GM23248 (cell line): ENCODE data around the gene CCDC187. TPM values are rescaled to one million over a fixed set of nuclear protein-coding genes. Genes with fewer than 3 reads are reported as not detected.

Experiments used
- DNase-seq: peaks from one replicate; pipeline ENCODE4 v3.0.0-alpha.2; 2015
- H2AFZ ChIP-seq: fragments of 200-600 bp; sonication (generic); 2 replicates; pipeline ENCODE4 v1.6.1; 2016; ENCODE audit warnings: antibody characterized with exemption
- H3F3A ChIP-seq: fragments of 200-600 bp; sonication (generic); 2 replicates; pipeline ENCODE4 v1.6.1; 2016; ENCODE audit warnings: mild to moderate bottlenecking, antibody characterized with exemption, mixed run types; ENCODE audit not compliant: insufficient read depth
- H3K27ac ChIP-seq: fragments of 200-600 bp; sonication (generic); 2 replicates; pipeline ENCODE4 v1.5.1; 2016; ENCODE audit warnings: mild to moderate bottlenecking
- H3K27me3 ChIP-seq: fragments of 200-600 bp; sonication (generic); replicated peaks from 2 replicates; pipeline ENCODE4 v1.6.1; 2016; ENCODE audit warnings: mild to moderate bottlenecking; ENCODE audit not compliant: insufficient read depth
- H3K36me3 ChIP-seq: fragments of 200-600 bp; sonication (generic); 2 replicates; pipeline ENCODE4 v1.6.1; 2016; ENCODE audit warnings: low read depth, mild to moderate bottlenecking
- H3K4me1 ChIP-seq: fragments of 200-600 bp; sonication (generic); 2 replicates; pipeline ENCODE4 v1.6.1; 2016; ENCODE audit warnings: mild to moderate bottlenecking; ENCODE audit not compliant: insufficient read depth
- H3K4me2 ChIP-seq: fragments of 200-600 bp; sonication (generic); one replicate; pipeline ENCODE4 v1.6.1; 2016; ENCODE audit warnings: mild to moderate bottlenecking; ENCODE audit not compliant: unreplicated experiment
- H3K4me3 ChIP-seq: fragments of 200-600 bp; sonication (generic); 2 replicates; pipeline ENCODE4 v1.5.1; 2016; ENCODE audit warnings: mild to moderate bottlenecking
- H3K79me2 ChIP-seq: fragments of 200-600 bp; sonication (generic); 2 replicates; pipeline ENCODE4 v1.6.1; 2016; ENCODE audit warnings: mild to moderate bottlenecking; ENCODE audit not compliant: insufficient read depth
- H3K9ac ChIP-seq: fragments of 200-600 bp; sonication (generic); 2 replicates; pipeline ENCODE4 v1.6.1; 2016; ENCODE audit warnings: mild to moderate bottlenecking
- H3K9me2 ChIP-seq: fragments of 200-600 bp; sonication (generic); 2 replicates; pipeline ENCODE4 v1.6.1; 2016; ENCODE audit warnings: mixed run types, mild to moderate bottlenecking, moderate library complexity; ENCODE audit not compliant: insufficient read depth
- H3K9me3 ChIP-seq: fragments of 200-600 bp; sonication (generic); one replicate; pipeline ENCODE4 v1.6.1; 2017; ENCODE audit warnings: low read depth
- H4K20me1 ChIP-seq: fragments of 200-600 bp; sonication (generic); 2 replicates; pipeline ENCODE4 v1.6.0; 2016; ENCODE audit not compliant: insufficient read depth
- EZH2 ChIP-seq: fragments of 200-600 bp; sonication (generic); IDR thresholded peaks from 2 replicates; pipeline ENCODE4 v1.6.1; 2018; ENCODE audit warnings: antibody characterized with exemption, mild to moderate bottlenecking; ENCODE audit not compliant: insufficient read depth, poor library complexity, severe bottlenecking
- EZH2phosphoT487 ChIP-seq: fragments of 200-600 bp; sonication (generic); IDR thresholded peaks from 2 replicates; pipeline ENCODE4 v1.6.1; 2018; ENCODE audit warnings: antibody characterized with exemption, moderate library complexity, mild to moderate bottlenecking, low read depth; ENCODE audit not compliant: insufficient read depth
- WGBS, 2 experiments: methylation state at CpG; one replicate each; pipeline ENCODE4 v1.1.6; 2015 to 2017; ENCODE audit warnings: low lambda C conversion rate in 2 of 2, low coverage in 1 of 2; ENCODE audit errors: missing lambda C conversion rate in 2 of 2; 5-methylcytosine and 5-hydroxymethylcytosine counted together
- in situ Hi-C: fragments of 300-500 bp; cut with MboI; formaldehyde crosslinking; loops from 2 replicates; pipeline ENCODE4 v1.15.0; 2020
- polyA plus RNA-seq: library from polyadenylated mRNA; unstranded; fragments of >200 nt; fragmentation: Nextera tagmentation; extraction: Ambion mirVana; gene quantifications from 2 replicates; pipeline ENCODE4 v1.2.1, GENCODE V29; 2016
- total RNA-seq: library from RNA; depleted of rRNA; stranded (reverse); fragments of >200 nt; shearing (Covaris generic); gene quantifications from 2 replicates; pipeline ENCODE4 v1.2.3, GENCODE V29; 2014

Gene CCDC187
- total and polyA plus RNA-seq, 2 experiments from 2014 or later = not detected

DNA sequence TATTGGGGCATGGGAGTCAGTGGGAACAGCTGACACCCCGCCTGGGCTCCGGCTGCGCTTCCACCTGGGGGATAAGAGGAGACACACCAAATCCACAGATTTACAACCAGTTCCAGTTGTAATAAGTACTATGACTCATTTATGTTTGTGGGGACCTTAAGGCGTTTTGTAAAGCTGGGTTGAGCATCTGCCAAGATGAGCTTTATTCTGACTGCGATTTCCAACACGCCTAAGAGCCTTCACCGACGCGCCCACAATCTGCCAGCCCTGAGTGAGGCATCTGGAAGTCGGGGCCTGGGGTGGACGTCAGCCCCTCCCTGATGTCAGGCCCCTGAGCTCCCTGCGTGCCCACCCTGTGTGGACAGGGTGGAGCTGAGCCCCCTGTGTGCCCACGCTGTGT, 84.6 kb downstream of the CCDC187 start:
- Histone ChIP-seq H3K79me2 (no peaks in the 10 kb centered on the region), H3K27me3 (no peaks in the 10 kb centered on the region), H3K4me2 (no peak overlapping the region), H2AFZ (no peak overlapping the region), H3K27ac (no peak overlapping the region), H3K9me2 (no peaks in the 10 kb centered on the region), H3K4me1 (no peaks in the 10 kb centered on the region), H4K20me1 (no peaks in the 10 kb centered on the region), H3K4me3 (no peak overlapping the region), H3K9ac (no peak overlapping the region), H3K36me3 (peaks cover 6% of the 10 kb centered on the region; the same call in 1 of the 2 replicates), H3K9me3 (no peaks in the 10 kb centered on the region), H3F3A (no peaks in the 10 kb centered on the region)
- in situ Hi-C loops = no loop called here
- WGBS, 2 experiments = 91 to 96% methylated on average over 13 of the region's 13 CpGs
- DNase-seq = no peak
- no peak for TF ChIP-seq EZH2phosphoT487
- no peak for TF ChIP-seq EZH2

DNA sequence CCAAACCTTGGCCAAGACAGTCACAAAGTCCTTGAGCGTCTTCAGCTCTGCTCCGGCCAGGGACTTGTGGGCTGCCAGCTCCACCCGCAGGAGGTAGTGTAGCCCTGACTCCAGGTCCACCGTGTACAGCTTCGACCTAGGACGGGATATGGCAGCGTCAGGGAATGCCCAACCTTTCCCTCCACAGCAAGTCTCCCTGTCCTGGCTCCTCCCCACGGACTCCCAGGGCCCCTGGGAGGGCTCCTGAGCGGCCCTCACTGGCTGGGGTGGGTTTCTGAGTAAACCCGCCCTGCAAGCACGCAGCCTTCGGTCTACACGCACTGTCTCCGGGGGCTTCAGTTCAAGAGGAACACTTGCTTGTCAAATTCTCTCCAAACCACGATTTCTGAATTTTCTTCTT, 85.2 kb downstream of the CCDC187 start:
- H3K4me2 ChIP-seq = no peak overlapping the region
- H2AFZ ChIP-seq = no peak overlapping the region
- no peaks in the 10 kb centered on the region for H3K4me1 ChIP-seq
- no peak overlapping the region for H3K9ac ChIP-seq
- no peak overlapping the region for H3K27ac ChIP-seq
- no peaks in the 10 kb centered on the region for H3K79me2 ChIP-seq
- no peak overlapping the region for H3K4me3 ChIP-seq
- no peaks in the 10 kb centered on the region for H4K20me1 ChIP-seq
- TF ChIP-seq EZH2 = no peak
- no peak for TF ChIP-seq EZH2phosphoT487
- 92 to 95% methylated on average over 15 of the region's 15 CpGs for WGBS, 2 experiments
- in situ Hi-C loops = no loop called here
- H3K9me2 ChIP-seq = no peaks in the 10 kb centered on the region
- no peaks in the 10 kb centered on the region for H3K9me3 ChIP-seq
- no peaks in the 10 kb centered on the region for H3F3A ChIP-seq
- peaks cover 12% of the 10 kb centered on the region; the same call in 1 of the 2 replicates for H3K36me3 ChIP-seq
- no peaks in the 10 kb centered on the region for H3K27me3 ChIP-seq
- DNase-seq = no peak

DNA sequence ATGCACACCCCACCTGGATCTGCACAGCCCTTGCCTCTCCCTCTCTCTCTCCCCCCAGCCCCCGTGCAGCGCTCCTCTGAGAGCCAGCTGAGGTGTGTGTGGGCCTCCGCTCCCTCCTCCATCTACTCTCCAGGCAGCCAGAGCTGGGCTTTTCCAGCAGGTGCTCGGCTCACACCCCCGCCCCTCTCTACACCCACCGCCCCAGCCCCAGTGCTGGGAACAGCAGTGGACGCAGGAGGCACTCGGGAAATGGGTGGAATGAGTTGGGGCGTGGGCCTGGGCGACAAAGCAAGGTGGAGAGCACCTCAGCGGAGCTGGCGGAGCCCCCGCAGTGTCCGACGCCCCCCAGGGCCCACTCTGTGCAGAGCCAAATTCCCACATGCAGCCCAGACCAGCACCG, 85.6 kb downstream of the CCDC187 start:
- H3K9me2 ChIP-seq = no peaks in the 10 kb centered on the region
- no peak for DNase-seq
- H3K9ac ChIP-seq = no peak overlapping the region
- H3K27ac ChIP-seq = no peak overlapping the region
- 92% methylated on average over 16 of the region's 16 CpGs for WGBS, 2 experiments
- no peaks in the 10 kb centered on the region for H3K27me3 ChIP-seq
- peaks cover 14% of the 10 kb centered on the region; the same call in 1 of the 2 replicates for H3K36me3 ChIP-seq
- no peaks in the 10 kb centered on the region for H3K9me3 ChIP-seq
- no peak overlapping the region for H3K4me2 ChIP-seq
- H3F3A ChIP-seq = no peaks in the 10 kb centered on the region
- in situ Hi-C loops = no loop called here
- H4K20me1 ChIP-seq = no peaks in the 10 kb centered on the region
- H3K4me3 ChIP-seq = no peak overlapping the region
- TF ChIP-seq EZH2phosphoT487 = no peak
- no peak for TF ChIP-seq EZH2
- H3K4me1 ChIP-seq = no peaks in the 10 kb centered on the region
- no peak overlapping the region for H2AFZ ChIP-seq
- H3K79me2 ChIP-seq = no peaks in the 10 kb centered on the region

- in situ Hi-C loops = no loop called here
- no peak overlapping the region for H3K4me3 ChIP-seq
- DNase-seq = no peak
- peaks cover 14% of the 10 kb centered on the region; the same call in 1 of the 2 replicates for H3K36me3 ChIP-seq
- no peaks in the 10 kb centered on the region for H3F3A ChIP-seq
- no peak overlapping the region for H3K9ac ChIP-seq
- H3K27me3 ChIP-seq = no peaks in the 10 kb centered on the region
- H3K27ac ChIP-seq = no peak overlapping the region
- 93 to 97% methylated on average over 31 to 35 of the region's 37 CpGs for WGBS, 2 experiments
- no peak overlapping the region for H3K4me2 ChIP-seq
- no peaks in the 10 kb centered on the region for H3K79me2 ChIP-seq
- no peaks in the 10 kb centered on the region for H3K9me3 ChIP-seq
- no peak for TF ChIP-seq EZH2
- TF ChIP-seq EZH2phosphoT487 = no peak
- no peaks in the 10 kb centered on the region for H4K20me1 ChIP-seq
- H2AFZ ChIP-seq = no peak overlapping the region
- H3K4me1 ChIP-seq = no peaks in the 10 kb centered on the region
- no peaks in the 10 kb centered on the region for H3K9me2 ChIP-seq
These were observed 87.2 kb downstream of the CCDC187 start for GRCh38 chr9:136216541-136217244.

DNA sequence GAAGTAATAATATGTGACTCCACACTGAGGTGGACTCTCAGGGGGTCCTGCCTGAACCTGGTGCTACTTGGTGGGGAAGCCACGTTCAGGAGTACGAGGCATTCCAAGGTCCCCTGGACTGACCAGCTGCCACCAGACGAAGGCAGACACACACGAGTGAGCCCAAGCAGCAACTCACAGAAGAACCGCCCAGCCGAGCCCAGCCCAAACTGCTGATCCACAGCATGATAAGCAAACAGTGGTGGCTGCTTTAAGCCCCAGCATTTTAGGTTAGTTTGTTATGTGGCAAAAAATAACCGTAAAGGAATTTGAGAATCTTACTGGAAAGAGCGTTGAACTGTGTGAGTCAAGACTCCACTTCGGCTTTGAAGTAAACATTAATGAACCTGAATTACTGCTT, 90.2 kb downstream of the CCDC187 start:
- Histone ChIP-seq H3K36me3 (peaks cover 14% of the 10 kb centered on the region; the same call in 1 of the 2 replicates), H3K79me2 (no peaks in the 10 kb centered on the region), H3F3A (no peaks in the 10 kb centered on the region), H3K4me1 (no peaks in the 10 kb centered on the region), H3K9me2 (no peaks in the 10 kb centered on the region), H3K9me3 (no peaks in the 10 kb centered on the region), H3K4me2 (no peak overlapping the region), H3K9ac (no peak overlapping the region), H4K20me1 (no peaks in the 10 kb centered on the region), H2AFZ (no peak overlapping the region), H3K27me3 (no peaks in the 10 kb centered on the region), H3K27ac (no peak overlapping the region), H3K4me3 (no peak overlapping the region)
- in situ Hi-C loops = no loop called here
- WGBS, 2 experiments = 98 to 100% methylated on average over 9 of the region's 9 CpGs
- TF ChIP-seq EZH2 (no peak), EZH2phosphoT487 (no peak)
- no peak for DNase-seq
